GM18951 (cell line): ENCODE measurements around the gene CTIF.

Source experiments
- POLR2A ChIP-seq: IDR thresholded peaks from 4 replicates; pipeline ENCODE4 v1.6.1; 2011; ENCODE audit warnings: mild to moderate bottlenecking; ENCODE audit not compliant: insufficient read length, insufficient read depth; ENCODE audit errors: extremely low read depth
- in situ Hi-C: fragments of 300-500 bp; cut with MboI; formaldehyde crosslinking; loops from one replicate; pipeline ENCODE4 v1.12.0; 2022; ENCODE audit warnings: low sequenced_read_pairs, mixed read lengths, inconsistent platforms; ENCODE audit not compliant: unreplicated experiment

Gene CTIF

GRCh38 chr18:48541026-48541746 is 2.4 kb downstream of the CTIF start:
- in situ Hi-C loops, result no loop called here
- TF ChIP-seq POLR2A, result no peak

- no peak for TF ChIP-seq POLR2A
- in situ Hi-C loops, result no loop called here
Measured at GRCh38 chr18:48541747-48542400, 3.0 kb downstream of the CTIF start.

- in situ Hi-C loops, result no loop called here
- TF ChIP-seq POLR2A, result no peak
Measured at GRCh38 chr18:48542513-48543181, 3.8 kb downstream of the CTIF start.

- in situ Hi-C loops, result no loop called here
Measured at GRCh38 chr18:48543228-48543627, 4.4 kb downstream of the CTIF start.

GRCh38 chr18:48544116-48544515 is 5.3 kb downstream of the CTIF start:
- TF ChIP-seq POLR2A, result no peak
- in situ Hi-C loops, result no loop called here

More at GRCh38 chr18:48543228-48543627, 4.4 kb downstream of the CTIF start:
- TF ChIP-seq POLR2A, result no peak

- no peak for TF ChIP-seq POLR2A
- in situ Hi-C loops, result no loop called here
Measured at GRCh38 chr18:48544661-48545415, 6.0 kb downstream of the CTIF start.

GRCh38 chr18:48545757-48546321 is 7.0 kb downstream of the CTIF start:
- no peak for TF ChIP-seq POLR2A
- in situ Hi-C loops, result no loop called here

- in situ Hi-C loops, result no loop called here
- no peak for TF ChIP-seq POLR2A
Measured at GRCh38 chr18:48546396-48546795, 7.6 kb downstream of the CTIF start.

- in situ Hi-C loops, result no loop called here
- TF ChIP-seq POLR2A, result no peak
Measured at GRCh38 chr18:48547531-48547981, 8.7 kb downstream of the CTIF start.

GRCh38 chr18:48548011-48548771 is 9.4 kb downstream of the CTIF start:
- in situ Hi-C loops, result no loop called here
- TF ChIP-seq POLR2A, result no peak

- no peak for TF ChIP-seq POLR2A
- in situ Hi-C loops, result no loop called here
Measured at GRCh38 chr18:48548921-48549320, 10.1 kb downstream of the CTIF start.

GRCh38 chr18:48550101-48550729 is 11.4 kb downstream of the CTIF start:
- in situ Hi-C loops, result no loop called here
- no peak for TF ChIP-seq POLR2A
